ENCODE results near the gene EMILIN1.

EMILIN1 gene

DNA sequence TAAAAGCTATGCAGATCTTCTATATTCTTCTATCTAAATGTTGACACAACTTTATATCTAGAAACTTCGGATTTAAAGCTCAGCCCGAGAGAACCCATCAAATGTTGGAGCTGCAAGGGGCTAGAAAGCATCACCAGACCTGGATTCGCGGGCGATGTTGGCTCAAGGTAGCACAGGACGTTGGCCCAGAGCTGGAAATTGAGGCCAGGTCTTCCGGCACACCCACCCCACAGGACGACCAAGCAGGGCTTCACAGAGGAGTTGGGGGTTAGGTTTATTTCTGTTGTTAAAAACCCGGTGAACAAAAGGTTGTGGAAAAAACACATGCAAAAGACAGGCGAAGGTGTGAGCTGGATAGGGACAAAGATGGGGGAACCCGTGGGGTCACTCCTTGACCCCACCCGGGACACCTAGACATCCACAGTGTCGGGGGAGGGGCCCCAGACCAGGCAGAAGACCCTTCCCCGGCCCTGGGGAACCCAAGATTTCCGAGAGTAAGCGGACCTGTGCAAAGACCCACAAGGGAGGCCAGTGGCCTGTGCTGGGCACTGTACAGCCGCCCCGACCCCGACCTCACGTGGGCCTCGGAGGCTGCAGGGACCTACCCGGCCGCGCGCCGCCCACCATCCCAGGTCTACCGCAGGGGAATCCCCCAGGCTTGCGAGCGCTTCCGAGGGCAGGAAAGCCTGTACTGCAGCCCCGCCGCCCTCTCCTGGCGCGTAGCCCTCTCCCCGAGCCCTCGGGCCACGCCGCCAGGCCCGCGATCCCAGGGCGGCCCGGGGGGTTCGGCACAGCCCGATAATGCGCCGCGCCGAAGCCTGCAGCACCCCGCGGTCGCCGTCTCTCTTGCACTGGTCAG, 28.8 kb upstream of the EMILIN1 start:
- H3K4me3 ChIP-seq (ENCODE audit: low read length) = peak overlapping the region; percentile 78
- TF ChIP-seq ZNF274 (IDR thresholded peaks at IDR 0.05; ENCODE audit: low read depth, low read length) = no peak

- no peak for TF ChIP-seq ZNF274 (IDR thresholded peaks at IDR 0.05; ENCODE audit: low read depth, low read length)
- H3K4me3 ChIP-seq (ENCODE audit: low read length) = peak overlapping the region; percentile 78
Measured at GRCh38 chr2:27050281-27050995, 28.0 kb upstream of the EMILIN1 start.

- H3K4me3 ChIP-seq (ENCODE audit: low read length) = peak within 1 kb of the TSS; percentile 78
- TF ChIP-seq ZNF274 (IDR thresholded peaks at IDR 0.05; ENCODE audit: low read depth, low read length) = no peak
Measured at GRCh38 chr2:27050996-27051901, 27.2 kb upstream of the EMILIN1 start, which contains the start of gene AGBL5. Gene AGBL5 (plus strand): TSS chr2:27051668. CDS start chr2:27052959, 1,291 bp downstream.

DNA sequence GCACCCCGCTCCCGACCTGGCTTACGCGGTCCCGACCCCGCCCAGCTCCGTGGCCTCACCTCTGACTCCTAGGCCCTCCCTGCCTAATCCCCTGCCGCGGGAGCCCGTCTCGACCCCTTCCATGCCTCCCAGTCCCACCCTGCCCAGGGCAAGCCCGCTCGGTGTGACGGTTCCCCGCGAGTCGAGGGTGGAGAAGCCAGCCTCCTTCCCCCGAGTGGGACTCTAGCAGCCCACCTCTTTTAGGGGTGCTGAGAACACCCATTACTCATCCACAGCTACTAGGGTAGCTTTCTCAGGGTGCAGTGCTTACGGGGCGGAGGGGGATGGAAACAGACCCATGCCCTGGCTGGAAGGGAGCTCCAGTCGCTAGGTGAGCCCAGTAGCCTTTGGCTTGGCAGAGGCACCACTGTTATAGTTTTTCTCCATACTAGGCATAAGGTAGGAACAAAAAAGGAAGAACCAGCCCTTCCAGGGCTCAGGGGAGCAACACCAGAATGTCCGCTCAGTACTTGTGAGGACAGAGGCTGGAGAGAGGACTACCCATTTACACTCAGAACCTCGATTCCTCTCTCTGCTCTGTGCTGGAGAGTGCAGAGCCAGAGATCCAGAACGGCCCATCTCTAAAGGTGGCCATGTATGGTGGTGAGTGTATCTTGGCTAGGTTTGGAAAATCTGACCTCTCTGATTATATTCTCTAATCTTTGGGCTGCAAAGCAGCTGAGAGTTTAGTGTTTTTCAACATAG, 26.3 kb upstream of the EMILIN1 start:
- H3K4me3 ChIP-seq (ENCODE audit: low read length) = peak overlapping the region; percentile 75
- TF ChIP-seq ZNF274 (IDR thresholded peaks at IDR 0.05; ENCODE audit: low read depth, low read length) = no peak

- no peak for TF ChIP-seq ZNF274 (IDR thresholded peaks at IDR 0.05; ENCODE audit: low read depth, low read length)
- no peak overlapping the region for H3K4me3 ChIP-seq (ENCODE audit: low read length)
Measured at GRCh38 chr2:27053321-27053720, 25.1 kb upstream of the EMILIN1 start.

DNA sequence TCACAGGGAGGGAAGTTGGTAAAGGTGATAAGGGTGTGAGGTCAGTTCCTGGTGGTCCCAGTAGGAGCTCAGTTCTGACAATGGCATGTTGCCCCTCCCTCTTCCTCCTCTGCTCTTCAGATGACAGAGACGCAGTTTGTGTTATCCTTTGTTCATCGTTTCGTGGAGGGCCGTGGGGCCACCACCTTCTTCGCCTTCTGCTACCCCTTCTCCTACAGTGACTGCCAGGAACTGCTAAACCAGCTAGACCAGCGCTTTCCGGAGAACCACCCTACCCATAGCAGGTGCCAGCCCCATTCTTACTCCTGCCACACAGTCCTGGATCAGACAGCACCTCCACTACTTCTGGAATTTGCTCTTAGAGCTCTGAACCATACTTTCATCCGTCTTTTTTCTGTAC, 24.6 kb upstream of the EMILIN1 start:
- H3K4me3 ChIP-seq (ENCODE audit: low read length) = no peak overlapping the region
- no peak for TF ChIP-seq ZNF274 (IDR thresholded peaks at IDR 0.05; ENCODE audit: low read depth, low read length)

- TF ChIP-seq ZNF274 (IDR thresholded peaks at IDR 0.05; ENCODE audit: low read depth, low read length) = no peak
- H3K4me3 ChIP-seq (ENCODE audit: low read length) = no peak overlapping the region
Measured at GRCh38 chr2:27054721-27055120, 23.7 kb upstream of the EMILIN1 start.

DNA sequence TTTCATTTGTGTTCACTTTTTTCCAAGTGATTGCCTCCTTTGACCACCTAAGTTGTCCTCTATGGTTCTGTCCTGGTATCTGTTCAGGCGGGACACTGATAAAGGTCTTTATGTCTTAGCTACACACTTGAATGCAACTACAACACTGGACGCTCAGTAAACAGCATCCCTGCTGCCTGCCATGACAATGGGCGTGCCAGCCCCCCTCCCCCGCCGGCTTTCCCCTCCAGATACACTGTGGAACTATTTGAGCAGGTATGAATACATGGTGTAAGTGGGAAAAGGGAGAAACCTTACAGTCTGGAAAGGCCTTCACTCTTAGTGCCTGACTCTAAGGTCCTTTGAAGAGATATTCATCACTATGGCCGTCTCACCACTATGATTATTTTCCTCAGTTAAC, 21.2 kb upstream of the EMILIN1 start:
- H3K4me3 ChIP-seq (ENCODE audit: low read length) = no peak overlapping the region
- TF ChIP-seq ZNF274 (IDR thresholded peaks at IDR 0.05; ENCODE audit: low read depth, low read length) = no peak

DNA sequence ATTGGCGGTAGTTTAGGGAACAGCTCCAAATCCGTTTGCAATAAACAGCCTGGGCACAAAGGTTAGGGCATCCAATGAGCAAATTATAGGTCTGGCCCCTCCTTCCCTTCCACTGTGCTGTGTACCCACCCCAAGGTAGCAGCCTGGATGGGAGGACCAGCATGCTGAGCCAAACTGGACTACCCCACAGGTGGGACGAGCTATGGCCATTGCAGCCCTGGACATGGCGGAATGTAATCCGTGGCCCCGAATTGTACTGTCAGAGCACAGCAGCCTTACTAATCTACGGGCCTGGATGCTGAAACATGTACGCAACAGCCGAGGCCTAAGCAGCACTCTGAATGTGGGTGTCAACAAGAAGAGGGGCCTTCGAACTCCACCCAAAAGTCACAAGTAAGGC, 20.2 kb upstream of the EMILIN1 start:
- TF ChIP-seq ZNF274 (IDR thresholded peaks at IDR 0.05; ENCODE audit: low read depth, low read length) = no peak
- H3K4me3 ChIP-seq (ENCODE audit: low read length) = no peak overlapping the region

DNA sequence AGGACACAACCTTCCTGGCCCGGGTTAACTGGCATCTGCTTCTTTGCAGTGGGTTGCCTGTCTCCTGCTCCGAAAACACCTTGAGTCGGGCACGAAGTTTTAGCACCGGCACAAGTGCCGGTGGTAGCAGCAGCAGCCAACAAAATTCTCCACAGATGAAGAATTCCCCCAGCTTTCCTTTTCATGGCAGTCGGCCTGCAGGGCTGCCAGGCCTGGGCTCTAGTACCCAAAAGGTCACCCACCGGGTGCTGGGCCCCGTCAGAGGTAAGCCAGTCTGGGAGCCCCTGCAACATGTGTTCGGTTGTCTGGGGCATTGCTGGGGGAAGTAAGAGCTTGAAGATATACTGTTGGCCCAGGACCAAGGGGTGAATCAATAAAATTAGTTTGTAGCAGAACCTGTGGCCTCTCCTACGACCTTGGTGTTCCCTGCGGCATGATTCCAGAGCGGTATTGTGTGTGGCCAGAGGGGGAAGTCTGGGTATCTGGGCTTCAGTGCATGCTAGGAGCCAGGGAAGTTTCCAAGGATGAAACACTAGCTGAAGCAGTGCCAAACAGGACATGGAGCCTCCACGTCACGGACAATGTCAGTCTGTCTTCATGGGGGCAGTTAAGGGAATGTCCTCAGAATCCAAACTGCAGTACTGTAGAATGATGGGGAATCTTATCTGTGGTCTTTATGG, 19.1 kb upstream of the EMILIN1 start:
- no peak for TF ChIP-seq ZNF274 (IDR thresholded peaks at IDR 0.05; ENCODE audit: low read depth, low read length)
- no peak overlapping the region for H3K4me3 ChIP-seq (ENCODE audit: low read length)

DNA sequence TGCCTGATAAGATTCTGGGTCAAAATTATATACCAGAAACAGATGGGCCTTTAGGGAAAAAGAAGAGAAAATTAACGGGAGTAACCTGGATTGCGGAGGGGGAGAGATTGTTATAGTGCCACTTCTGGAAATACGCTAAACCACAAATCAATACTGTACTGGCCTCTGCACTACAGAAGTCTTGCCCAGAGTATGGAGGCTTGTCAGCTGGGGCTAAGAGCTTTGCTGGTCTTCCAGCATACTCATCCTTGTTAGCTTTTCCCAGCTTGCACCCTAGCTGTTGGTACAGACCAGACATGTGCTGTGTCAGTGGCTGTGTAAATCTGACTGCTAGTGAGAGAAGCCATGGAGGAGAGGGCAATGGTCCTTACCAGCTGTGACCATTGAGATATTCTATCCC, 18.1 kb upstream of the EMILIN1 start:
- no peak for TF ChIP-seq ZNF274 (IDR thresholded peaks at IDR 0.05; ENCODE audit: low read depth, low read length)
- no peak overlapping the region for H3K4me3 ChIP-seq (ENCODE audit: low read length)

DNA sequence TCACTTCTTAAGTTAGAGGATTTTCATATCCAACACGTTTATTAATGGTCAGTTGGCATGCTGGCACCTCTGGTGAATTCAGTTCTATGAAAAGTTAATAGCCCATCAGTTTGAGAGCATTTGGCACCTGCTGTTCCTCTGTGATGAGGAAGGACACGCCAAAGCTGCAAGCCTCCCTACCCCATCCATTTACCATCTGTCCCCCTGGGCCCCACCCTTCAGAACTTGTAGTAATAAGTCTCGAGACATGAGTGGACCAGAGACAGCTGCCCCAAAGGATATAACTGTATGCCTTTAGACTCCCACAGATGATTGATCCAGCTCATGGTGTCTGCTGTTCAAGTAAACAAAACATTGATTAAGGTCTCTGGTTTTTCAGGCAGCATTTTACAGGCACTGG, 13.3 kb upstream of the EMILIN1 start:
- no peak overlapping the region for H3K4me3 ChIP-seq (ENCODE audit: low read length)
- no peak for TF ChIP-seq ZNF274 (IDR thresholded peaks at IDR 0.05; ENCODE audit: low read depth, low read length)

DNA sequence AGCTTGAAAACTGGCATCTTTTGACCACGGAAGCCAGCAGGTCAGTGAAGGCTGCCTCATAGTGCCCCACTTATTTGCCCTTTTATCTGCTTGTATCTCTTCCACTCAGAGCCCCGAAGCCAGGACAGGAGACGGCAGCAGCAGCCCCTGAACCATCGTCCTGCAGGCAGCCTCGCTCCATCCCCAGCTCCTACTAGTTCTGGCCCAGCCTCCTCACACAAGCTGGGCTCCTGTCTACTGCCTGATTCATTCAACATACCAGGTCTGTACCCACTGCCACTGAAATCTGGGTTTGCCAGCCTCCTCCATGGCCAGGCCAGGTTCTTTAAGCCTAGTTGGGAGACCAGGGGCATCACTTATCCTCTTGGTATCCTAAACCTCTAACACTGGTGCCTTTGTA, 11.0 kb upstream of the EMILIN1 start:
- H3K4me3 ChIP-seq (ENCODE audit: low read length) = no peak overlapping the region
- no peak for TF ChIP-seq ZNF274 (IDR thresholded peaks at IDR 0.05; ENCODE audit: low read depth, low read length)
